ENCODE data around the gene RASSF6.
"Not testable (repeated sequence)": the region's sequence is repeated elsewhere in the genome, so short reads cannot be mapped to it uniquely, and the experiment has no call there.

DNA sequence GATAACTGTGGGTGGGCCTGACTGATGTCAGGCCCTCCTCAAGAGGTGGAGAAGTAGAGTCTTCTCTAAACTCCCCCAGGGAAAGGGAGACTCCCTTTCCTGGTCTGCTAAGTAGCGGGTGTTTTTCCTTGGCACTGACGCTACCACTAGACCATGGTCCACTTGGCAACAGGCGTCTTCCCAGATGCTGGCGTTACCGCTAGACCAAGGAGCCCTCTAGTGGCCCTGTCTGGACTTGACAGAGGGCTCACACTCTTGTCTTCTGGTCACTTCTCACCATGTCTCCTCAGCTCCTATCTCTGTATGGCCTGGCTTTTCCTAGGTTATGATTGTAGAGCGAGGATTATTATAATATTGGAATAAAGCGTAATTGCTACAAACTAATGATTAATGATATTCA, 45.7 kb upstream of the RASSF6 start:
- TF ChIP-seq, protein P1, sequence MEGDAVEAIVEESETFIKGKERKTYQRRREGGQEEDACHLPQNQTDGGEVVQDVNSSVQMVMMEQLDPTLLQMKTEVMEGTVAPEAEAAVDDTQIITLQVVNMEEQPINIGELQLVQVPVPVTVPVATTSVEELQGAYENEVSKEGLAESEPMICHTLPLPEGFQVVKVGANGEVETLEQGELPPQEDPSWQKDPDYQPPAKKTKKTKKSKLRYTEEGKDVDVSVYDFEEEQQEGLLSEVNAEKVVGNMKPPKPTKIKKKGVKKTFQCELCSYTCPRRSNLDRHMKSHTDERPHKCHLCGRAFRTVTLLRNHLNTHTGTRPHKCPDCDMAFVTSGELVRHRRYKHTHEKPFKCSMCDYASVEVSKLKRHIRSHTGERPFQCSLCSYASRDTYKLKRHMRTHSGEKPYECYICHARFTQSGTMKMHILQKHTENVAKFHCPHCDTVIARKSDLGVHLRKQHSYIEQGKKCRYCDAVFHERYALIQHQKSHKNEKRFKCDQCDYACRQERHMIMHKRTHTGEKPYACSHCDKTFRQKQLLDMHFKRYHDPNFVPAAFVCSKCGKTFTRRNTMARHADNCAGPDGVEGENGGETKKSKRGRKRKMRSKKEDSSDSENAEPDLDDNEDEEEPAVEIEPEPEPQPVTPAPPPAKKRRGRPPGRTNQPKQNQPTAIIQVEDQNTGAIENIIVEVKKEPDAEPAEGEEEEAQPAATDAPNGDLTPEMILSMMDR (IDR thresholded peaks at IDR 0.05; ENCODE audit: insufficient read depth, low read length, poor library complexity, severe bottlenecking), result not testable (repeated sequence)
- TF ChIP-seq EZH2phosphoT487 (conservative IDR thresholded peaks at IDR 0.05; ENCODE audit: low read length), result not testable (repeated sequence)
